ENCODE measurements around the gene SLC25A39. TPM values are rescaled to one million over a fixed set of nuclear protein-coding genes. Genes with fewer than 3 reads are reported as not detected.

Gene SLC25A39
- total and polyA plus RNA-seq, 12 donors: 100.0 to 262 (median 157) TPM

DNA sequence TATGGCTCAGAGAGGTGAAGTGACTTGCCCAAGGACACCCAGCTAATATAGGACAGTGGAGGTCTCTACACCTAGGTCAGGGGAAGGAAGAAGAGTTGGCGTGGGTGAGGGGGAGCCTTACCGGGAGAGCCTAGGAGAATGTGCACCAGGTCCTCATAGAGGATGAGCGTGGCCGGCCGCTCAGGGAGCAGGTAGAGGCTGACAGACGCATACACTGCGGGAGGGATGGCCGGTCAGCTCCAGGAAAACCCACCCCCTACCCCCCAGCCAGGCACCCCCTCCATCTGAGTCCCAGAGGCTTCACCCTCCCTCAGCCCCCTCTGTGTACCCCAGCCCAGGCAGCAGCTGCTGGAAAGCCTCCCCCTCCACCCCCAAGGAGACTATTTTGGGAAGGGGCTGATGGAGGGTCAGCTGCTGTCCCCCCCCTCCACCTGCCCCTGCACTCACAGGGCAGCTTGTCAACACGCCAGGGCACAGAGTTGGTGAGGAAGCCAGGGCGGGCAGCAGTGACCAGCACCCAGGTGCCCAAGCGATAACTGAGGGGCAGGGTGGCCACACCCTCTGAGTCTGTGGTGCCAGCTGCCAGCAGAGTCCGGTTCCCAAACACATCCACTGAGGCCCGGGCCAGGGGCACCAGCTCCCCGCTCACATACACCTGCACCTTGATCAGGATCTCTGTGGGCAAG, 35.0 kb upstream of the SLC25A39 start:
- DNase-seq: no peak

DNA sequence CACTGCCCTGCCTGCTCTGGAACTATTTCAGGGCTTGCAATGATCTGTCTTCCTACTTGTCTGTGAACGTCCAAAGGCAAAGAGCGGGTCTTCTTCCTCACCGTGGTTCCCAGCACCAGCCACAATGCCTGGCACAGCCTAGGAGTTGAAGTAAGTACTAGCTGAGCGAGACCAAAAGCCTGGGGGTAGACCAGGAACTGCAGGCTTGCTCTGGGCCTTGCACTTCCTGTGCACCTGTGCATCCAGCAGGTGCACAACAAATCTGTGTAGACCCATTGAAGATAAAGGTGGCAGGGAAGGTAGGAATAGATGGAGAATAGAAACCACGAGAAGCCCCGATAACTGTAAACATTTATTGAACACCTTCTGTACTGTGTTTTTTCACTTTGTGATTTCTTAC, 34.4 kb upstream of the SLC25A39 start:
- intact Hi-C loops (cut with DNase I): no loop called here
- WGBS, 4 donors: 66 to 78% (median 72%) methylated on average over 4 to 6 of the region's 6 CpGs
- no peaks in the 10 kb centered on the region for H3K27me3 ChIP-seq
- H3K36me3 ChIP-seq (replicated peaks in 1 of 2): no peaks in the 10 kb centered on the region
- no peaks in the 10 kb centered on the region for H3K9me3 ChIP-seq (replicated peaks in 1 of 3)
- H3K27ac ChIP-seq: no peak overlapping the region
- no peak for DNase-seq
- TF ChIP-seq POLR2A (IDR thresholded peaks at IDR 0.05): no peak
- TF ChIP-seq, protein P1, sequence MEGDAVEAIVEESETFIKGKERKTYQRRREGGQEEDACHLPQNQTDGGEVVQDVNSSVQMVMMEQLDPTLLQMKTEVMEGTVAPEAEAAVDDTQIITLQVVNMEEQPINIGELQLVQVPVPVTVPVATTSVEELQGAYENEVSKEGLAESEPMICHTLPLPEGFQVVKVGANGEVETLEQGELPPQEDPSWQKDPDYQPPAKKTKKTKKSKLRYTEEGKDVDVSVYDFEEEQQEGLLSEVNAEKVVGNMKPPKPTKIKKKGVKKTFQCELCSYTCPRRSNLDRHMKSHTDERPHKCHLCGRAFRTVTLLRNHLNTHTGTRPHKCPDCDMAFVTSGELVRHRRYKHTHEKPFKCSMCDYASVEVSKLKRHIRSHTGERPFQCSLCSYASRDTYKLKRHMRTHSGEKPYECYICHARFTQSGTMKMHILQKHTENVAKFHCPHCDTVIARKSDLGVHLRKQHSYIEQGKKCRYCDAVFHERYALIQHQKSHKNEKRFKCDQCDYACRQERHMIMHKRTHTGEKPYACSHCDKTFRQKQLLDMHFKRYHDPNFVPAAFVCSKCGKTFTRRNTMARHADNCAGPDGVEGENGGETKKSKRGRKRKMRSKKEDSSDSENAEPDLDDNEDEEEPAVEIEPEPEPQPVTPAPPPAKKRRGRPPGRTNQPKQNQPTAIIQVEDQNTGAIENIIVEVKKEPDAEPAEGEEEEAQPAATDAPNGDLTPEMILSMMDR (IDR thresholded peaks at IDR 0.05): no peak
- H3K4me1 ChIP-seq (replicated peaks in 1 of 2): peaks cover 5 to 10% of the 10 kb centered on the region in 2 donors
- H3K4me3 ChIP-seq: no peak overlapping the region

More for the DNA sequence above, 35.0 kb upstream of the SLC25A39 start:
- H3K4me1 ChIP-seq (replicated peaks in 1 of 2): peaks cover 5 to 10% of the 10 kb centered on the region in 2 donors
- 69 to 83% (median 78%) methylated on average over 3 to 14 of the region's 14 CpGs for WGBS, 4 donors
- H3K27me3 ChIP-seq: no peaks in the 10 kb centered on the region
- intact Hi-C loops (cut with DNase I): no loop called here
- H3K36me3 ChIP-seq (replicated peaks in 1 of 2): no peaks in the 10 kb centered on the region
- H3K4me3 ChIP-seq: no peak overlapping the region
- TF ChIP-seq, protein P1 (IDR thresholded peaks at IDR 0.05): no peak
- no peak for TF ChIP-seq POLR2A (IDR thresholded peaks at IDR 0.05)
- H3K27ac ChIP-seq: no peak overlapping the region
- no peaks in the 10 kb centered on the region for H3K9me3 ChIP-seq (replicated peaks in 1 of 3)

DNA sequence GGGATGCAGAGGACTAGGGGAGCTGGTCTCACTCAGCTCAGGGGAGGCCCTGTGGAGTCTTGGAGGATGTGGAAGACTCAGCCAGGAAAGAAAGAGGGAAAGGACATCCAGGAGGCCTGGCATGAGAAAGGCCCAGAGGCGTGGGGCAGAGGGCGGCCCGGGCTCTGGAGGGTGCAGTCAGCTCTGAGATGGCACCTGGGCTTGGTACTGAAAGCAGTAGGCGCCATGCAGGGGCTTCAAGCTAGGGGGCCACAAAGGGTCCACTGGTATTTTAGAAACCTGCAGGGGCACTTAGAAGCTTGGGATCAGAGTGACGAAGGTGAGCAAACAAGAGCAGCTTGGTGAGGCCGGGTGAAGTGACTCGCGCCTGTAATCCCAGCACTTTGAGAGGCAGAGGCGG, 33.4 kb upstream of the SLC25A39 start:
- Histone ChIP-seq H3K9me3 (replicated peaks in 1 of 3) (no peaks in the 10 kb centered on the region), H3K4me3 (no peak overlapping the region), H3K4me1 (replicated peaks in 1 of 2) (peaks cover 0 to 6% of the 10 kb centered on the region in 2 donors), H3K27me3 (no peaks in the 10 kb centered on the region), H3K36me3 (replicated peaks in 1 of 2) (peaks cover 0 to under 1% of the 10 kb centered on the region in 2 donors), H3K27ac (no peak overlapping the region)
- no peak for TF ChIP-seq POLR2A (IDR thresholded peaks at IDR 0.05)
- TF ChIP-seq, protein P1 (IDR thresholded peaks at IDR 0.05): no peak
- no peak for DNase-seq
- intact Hi-C loops (cut with DNase I): no loop called here
- 82 to 92% (median 87%) methylated on average over 9 of the region's 9 CpGs for WGBS, 4 donors

DNA sequence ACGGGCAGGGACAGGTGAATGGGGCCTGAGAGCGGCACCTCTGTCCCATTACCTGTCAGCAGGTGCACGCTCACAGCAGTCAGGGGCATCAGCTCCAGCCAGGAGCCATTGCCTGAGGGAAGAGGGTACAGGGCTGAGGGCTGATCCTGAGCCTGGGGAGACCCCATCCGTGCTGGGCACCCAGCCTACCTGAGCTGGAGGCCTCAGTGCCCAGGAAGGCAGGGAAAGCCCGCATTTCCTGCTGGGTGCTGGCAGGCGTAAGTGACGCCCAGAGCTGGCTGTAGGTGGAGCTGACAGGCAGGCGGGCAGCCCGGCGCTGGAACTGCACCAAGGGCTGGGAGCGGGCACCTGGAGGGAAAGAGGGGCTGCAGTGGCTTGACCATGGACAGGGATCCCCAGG, 31.6 kb upstream of the SLC25A39 start:
- DNase-seq: no peak
- Histone ChIP-seq H3K27ac (no peak overlapping the region), H3K36me3 (replicated peaks in 1 of 2) (peaks cover 0 to 19% of the 10 kb centered on the region in 2 donors), H3K4me1 (replicated peaks in 1 of 2) (no peaks in the 10 kb centered on the region), H3K4me3 (no peak overlapping the region), H3K27me3 (no peaks in the 10 kb centered on the region), H3K9me3 (replicated peaks in 1 of 3) (no peaks in the 10 kb centered on the region)
- WGBS, 4 donors: 87 to 100% (median 89%) methylated on average over 1 to 11 of the region's 11 CpGs
- TF ChIP-seq POLR2A (IDR thresholded peaks at IDR 0.05): no peak
- TF ChIP-seq, protein P1 (IDR thresholded peaks at IDR 0.05): no peak
- intact Hi-C loops (cut with DNase I): no loop called here

Measured in adrenal gland (tissue), 12 donors.